C4-2B (cell line): ENCODE data around the gene KRTAP5-2.
"Not testable (repeated sequence)": the region's sequence is repeated elsewhere in the genome, so short reads cannot be mapped to it uniquely, and the experiment has no call there.

Experiments
- H3K27ac ChIP-seq: fragments of 450-650 bp; 2 replicates; pipeline ENCODE4 v1.5.1; 2017
- CTCF ChIP-seq: fragments of 450-650 bp; conservative IDR thresholded peaks from 2 replicates; pipeline ENCODE4 v1.5.1; 2017; ENCODE audit warnings: mild to moderate bottlenecking
- ZFX ChIP-seq: fragments of 450-650 bp; IDR thresholded peaks from 2 replicates; pipeline ENCODE4 v1.6.1; 2017

The KRTAP5-2 gene

DNA sequence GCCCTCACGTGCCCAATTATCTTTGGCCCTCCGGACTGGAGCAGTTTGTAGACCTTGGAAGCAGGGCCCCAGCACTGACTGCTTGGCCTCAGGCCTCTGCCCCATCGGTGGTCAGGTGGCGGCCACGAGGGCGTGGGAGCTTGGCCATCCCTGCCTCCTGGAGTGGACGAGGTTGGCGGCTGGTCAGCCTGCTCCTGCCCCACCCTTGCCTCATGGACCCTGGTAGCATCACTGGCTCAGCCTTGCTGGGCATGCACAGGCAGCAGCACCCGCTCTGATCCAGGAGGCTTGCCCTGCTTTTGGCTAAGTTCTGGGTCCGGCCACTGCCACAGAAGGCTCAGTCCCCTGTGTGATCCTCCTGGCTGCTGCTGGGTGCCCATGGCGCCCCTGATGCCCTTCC, 6.1 kb upstream of the KRTAP5-2 start:
- H3K27ac ChIP-seq = no peak overlapping the region
- TF ChIP-seq ZFX (no peak), CTCF (no peak)

GRCh38 chr11:1603629-1604028, 5.5 kb upstream of the KRTAP5-2 start:
- no peak for TF ChIP-seq ZFX
- no peak for TF ChIP-seq CTCF
- no peak overlapping the region for H3K27ac ChIP-seq

DNA sequence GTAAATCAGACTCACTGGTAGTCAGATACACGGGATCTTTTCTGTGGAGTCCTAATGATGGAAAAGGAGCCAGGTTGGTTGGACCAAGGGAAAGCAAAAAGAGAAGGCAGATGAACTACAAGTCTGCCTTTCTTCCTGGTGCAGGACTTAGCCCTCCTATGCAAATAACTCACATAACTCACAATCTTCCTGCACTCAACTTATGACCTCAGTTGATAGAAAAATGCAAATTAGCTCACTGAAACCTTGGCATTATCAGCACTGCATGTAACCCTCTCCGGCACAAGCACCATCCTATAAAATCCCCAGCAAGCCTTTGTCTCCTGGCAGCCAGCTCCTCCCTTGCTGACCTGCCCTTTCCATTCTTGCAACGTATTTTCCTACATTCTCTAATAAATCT, 3.6 kb upstream of the KRTAP5-2 start:
- H3K27ac ChIP-seq = not testable (repeated sequence)

GRCh38 chr11:1600626-1601025, 2.5 kb upstream of the KRTAP5-2 start:
- TF ChIP-seq ZFX = no peak

GRCh38 chr11:1598816-1599215, 722 bp upstream of the KRTAP5-2 start:
- TF ChIP-seq CTCF = no peak
- TF ChIP-seq ZFX = no peak
- no peak overlapping the region for H3K27ac ChIP-seq

More at GRCh38 chr11:1600626-1601025, 2.5 kb upstream of the KRTAP5-2 start:
- H3K27ac ChIP-seq = no peak overlapping the region

DNA sequence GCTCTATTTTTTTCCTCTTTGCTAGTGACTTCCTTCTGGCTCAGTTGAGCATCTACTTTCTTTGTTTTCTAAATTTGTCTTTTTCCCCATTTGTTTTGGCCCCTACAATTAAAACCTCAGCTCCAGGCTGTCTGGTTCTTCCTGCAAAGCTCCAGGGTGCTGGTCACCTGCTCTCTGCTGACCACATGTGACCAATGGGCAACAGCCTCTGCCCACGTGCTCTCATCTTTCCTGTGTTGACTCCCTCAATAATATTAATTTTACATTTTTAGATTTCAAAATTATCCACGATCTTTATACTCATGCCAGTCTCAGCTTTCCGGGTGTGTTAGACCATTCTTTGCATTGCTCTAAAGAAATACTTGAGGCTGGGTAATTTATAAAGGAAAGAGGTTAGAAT, 312 bp upstream of the KRTAP5-2 start:
- not testable (repeated sequence) for H3K27ac ChIP-seq

DNA sequence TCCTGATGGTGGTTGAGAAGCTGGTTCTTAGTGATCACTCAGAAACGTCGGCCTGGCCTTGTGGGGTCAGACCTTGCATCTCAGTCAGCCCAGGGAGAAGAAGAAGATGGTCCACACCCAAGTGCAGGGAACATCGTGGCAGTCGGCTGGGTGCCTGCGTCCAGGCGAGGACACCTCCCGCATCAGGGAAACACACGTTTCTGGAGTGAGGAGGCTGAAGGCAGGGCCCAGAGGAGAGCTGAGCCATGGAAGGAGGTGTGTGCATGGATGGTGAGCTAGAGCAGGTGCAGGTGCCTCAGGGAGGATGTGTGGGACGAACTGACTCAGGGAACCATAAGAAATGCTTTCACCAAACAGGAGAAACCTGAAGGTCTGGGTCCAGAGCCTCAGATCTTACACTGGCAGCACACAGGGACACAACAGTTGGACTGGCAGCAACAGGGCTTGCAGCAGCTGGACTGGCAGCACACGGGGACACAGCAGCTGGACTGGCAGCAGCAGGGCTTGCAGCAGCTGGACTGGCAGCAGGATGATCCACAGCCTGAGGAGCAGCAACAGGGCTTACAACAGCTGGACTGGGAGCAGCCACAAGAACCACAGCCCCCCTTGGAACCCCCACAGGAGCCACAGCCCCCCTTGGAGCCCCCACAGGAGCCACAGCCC, 632 bp downstream of the KRTAP5-2 start:
- no peak for TF ChIP-seq CTCF
- TF ChIP-seq ZFX = no peak
- no peak overlapping the region for H3K27ac ChIP-seq

- not testable (repeated sequence) for H3K27ac ChIP-seq
Observed at GRCh38 chr11:1596576-1597121, 1.4 kb downstream of the KRTAP5-2 start.

DNA sequence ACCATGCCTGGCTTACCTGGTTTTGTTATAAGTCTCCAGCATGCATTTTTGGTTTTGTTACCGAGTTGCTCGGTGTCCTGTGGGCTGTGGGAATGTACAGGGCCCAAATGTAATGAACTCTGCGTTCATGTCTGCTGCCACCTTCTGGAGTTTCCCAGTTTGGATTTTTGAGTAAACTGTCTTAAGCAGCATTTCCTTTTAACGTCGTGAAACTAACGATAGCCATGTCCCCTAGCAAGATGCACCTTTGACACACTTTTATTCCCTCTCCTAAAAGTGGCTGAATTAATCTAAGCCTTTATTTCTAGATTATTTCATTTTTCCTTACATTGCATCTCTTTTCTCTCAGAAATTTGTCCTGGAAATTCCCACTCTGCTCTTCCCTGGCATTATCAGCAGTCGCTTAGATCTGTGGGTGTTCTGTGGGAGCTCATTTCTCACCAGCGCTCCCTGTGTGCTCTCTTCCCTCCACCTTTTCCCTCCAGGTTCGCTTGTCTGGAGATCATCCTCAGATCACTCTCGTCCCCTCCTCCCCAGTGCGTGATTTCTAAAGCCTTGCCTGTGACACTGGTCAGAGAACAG, 2.0 kb downstream of the KRTAP5-2 start:
- not testable (repeated sequence) for H3K27ac ChIP-seq

DNA sequence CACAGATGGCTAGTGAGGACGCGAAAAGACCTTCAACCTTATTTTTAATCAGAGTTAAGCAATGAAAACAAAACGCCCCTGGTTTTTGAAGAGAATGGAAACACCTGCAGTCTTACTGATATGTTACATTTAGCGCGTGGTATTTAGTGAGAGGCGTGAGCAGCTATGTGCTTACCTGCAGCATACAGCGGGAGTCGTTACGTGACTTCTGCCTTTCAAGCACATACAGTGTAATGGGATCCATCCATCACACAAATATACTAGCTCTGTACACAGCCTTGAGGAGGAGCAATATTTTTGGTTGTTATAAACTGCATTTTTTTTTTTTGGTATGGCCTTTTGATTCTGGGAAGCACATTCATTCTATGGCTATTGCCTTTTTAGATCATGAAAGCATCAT, 5.5 kb downstream of the KRTAP5-2 start:
- no peak overlapping the region for H3K27ac ChIP-seq
- no peak for TF ChIP-seq ZFX
- TF ChIP-seq CTCF = no peak
